K562 (cell line): ENCODE data around the gene P2RX3. TPM values are rescaled to one million over a fixed set of nuclear protein-coding genes. Genes with fewer than 3 reads are reported as not detected.

Source experiments
- ATAC-seq: fragments of 200-7000 bp; cut with Tn5 transposase; 3 replicates; pipeline ENCODE4 v1.9.1; 2020; ENCODE audit warnings: moderate library complexity
- BruUV-seq: library from RNA; stranded (reverse); fragments of 400-500 nt; replicated peaks from 2 replicates; lab custom pipeline; 2021; lab: Mats Ljungman, UMichigan
- CTCF ChIA-PET: fragments of 300-600 bp; formaldehyde crosslinking; extraction: SDS; loops from one replicate; lab custom pipeline; 2021; ENCODE audit warnings: low intra/inter-chr PET ratio; lab: Yijun Ruan, JAX
- POLR2A ChIA-PET: fragments of 300-600, 350-650 bp; sonication (Branson Sonifier 250); formaldehyde crosslinking; extraction: SDS; loops from one replicate; lab custom pipeline; 2021; ENCODE audit warnings: antibody characterized with exemption, inconsistent platforms; lab: Yijun Ruan, JAX
- DNase-seq, 4 experiments: peaks; one replicate each; pipeline versions ENCODE4 v3.0.0 to v3.0.0-alpha.2; 2011 to 2018; ENCODE audit warnings: low spot score in 3 of 4, mixed read lengths in 3 of 4; ENCODE audit errors: extremely low read depth in 1 of 4
- FAIRE-seq: peaks from 2 replicates; lab custom pipeline; 2011; peaks lifted over from hg19 to GRCh38; lab: Jason Lieb, UNC
- H2AFZ ChIP-seq: 2 replicates; pipeline ENCODE4 v1.6.0; 2011; ENCODE audit warnings: low read depth, low read length, control low read depth, inconsistent platforms
- H3K27ac ChIP-seq: fragments of 200-600 bp; 3 replicates; pipeline ENCODE4 v1.8.0; 2011; ENCODE audit warnings: low read depth, mild to moderate bottlenecking, control low read depth, inconsistent platforms, low read length, moderate library complexity, mixed read lengths; ENCODE audit errors: extremely low read depth
- H3K27me3 ChIP-seq, 2 experiments: fragments of 300-600 bp in 1 of 2; 2 replicates in 1 of 2; 3 replicates in 1 of 2; pipeline versions ENCODE4 v1.6.0 to v1.8.0; 2011; ENCODE audit warnings: inconsistent platforms in 2 of 2, low read length in 2 of 2, mild to moderate bottlenecking in 1 of 2, mixed read lengths in 1 of 2, moderate library complexity in 1 of 2; ENCODE audit not compliant: control insufficient read depth in 2 of 2, insufficient read depth in 2 of 2
- H3K36me3 ChIP-seq: fragments of 300-600 bp; 3 replicates; pipeline ENCODE4 v1.8.0; 2011; ENCODE audit warnings: mild to moderate bottlenecking, low read length, inconsistent platforms; ENCODE audit not compliant: control insufficient read depth, insufficient read depth
- H3K4me1 ChIP-seq, 2 experiments: fragments of 200-600 bp in 1 of 2; replicated peaks in 1 of 2; 2 replicates in 1 of 2; 3 replicates in 1 of 2; pipeline versions ENCODE4 v1.5.1 to v1.8.0; 2011; ENCODE audit warnings: inconsistent platforms in 2 of 2, low read length in 2 of 2, mild to moderate bottlenecking in 1 of 2, mixed read lengths in 1 of 2, moderate library complexity in 1 of 2; ENCODE audit not compliant: control insufficient read depth in 2 of 2, insufficient read depth in 2 of 2
- H3K4me2 ChIP-seq: 2 replicates; pipeline ENCODE4 v1.6.1; 2011; ENCODE audit warnings: low read length, control low read depth, inconsistent platforms, mixed read lengths; ENCODE audit not compliant: insufficient read depth
- H3K4me3 ChIP-seq: fragments of 200-600 bp; sonication (generic), shearing (Covaris generic); 2 replicates; pipeline ENCODE4 v1.5.1; 2016; ENCODE audit warnings: control low read depth, inconsistent platforms
- H3K79me2 ChIP-seq: fragments of 200-600 bp; 3 replicates; pipeline ENCODE4 v1.8.0; 2011; ENCODE audit warnings: low read length, inconsistent platforms; ENCODE audit not compliant: control insufficient read depth, insufficient read depth
- H3K9ac ChIP-seq, 2 experiments: 2 replicates each; pipeline versions ENCODE4 v1.6.0 to v1.6.1; 2011; ENCODE audit warnings: low read depth in 2 of 2, low read length in 2 of 2, control low read depth in 1 of 2, inconsistent platforms in 1 of 2, mild to moderate bottlenecking in 1 of 2, mixed read lengths in 1 of 2; ENCODE audit not compliant: insufficient read depth in 1 of 2
- H3K9me1 ChIP-seq: one replicate; pipeline ENCODE4 v1.6.0; 2011; ENCODE audit warnings: inconsistent platforms, mild to moderate bottlenecking, low read length, moderate library complexity; ENCODE audit not compliant: control insufficient read depth, insufficient read depth
- H3K9me3 ChIP-seq: replicated peaks from 2 replicates; pipeline ENCODE4 v1.5.1; 2011; ENCODE audit warnings: low read depth, low read length, inconsistent platforms; ENCODE audit not compliant: control insufficient read depth, insufficient read depth
- H4K20me1 ChIP-seq: replicated peaks from 2 replicates; pipeline ENCODE4 v1.6.1; 2011; ENCODE audit warnings: low read length, inconsistent platforms, mixed read lengths; ENCODE audit not compliant: control insufficient read depth, insufficient read depth
- CEBPZ ChIP-seq: fragments of 150-350 bp; IDR thresholded peaks from 2 replicates; pipeline ENCODE4 v1.6.1; 2014; ENCODE audit warnings: low read depth, mild to moderate bottlenecking, low read length, borderline replicate concordance
- CHD4 ChIP-seq: fragments of 200-600 bp; sonication (generic); IDR thresholded peaks from 3 replicates; pipeline ENCODE4 v1.6.1; 2012; ENCODE audit warnings: low read depth, mild to moderate bottlenecking, mixed read lengths, low read length, inconsistent platforms; ENCODE audit not compliant: insufficient read depth, insufficient replicate concordance, poor library complexity, severe bottlenecking
- ETV6 ChIP-seq, 3 experiments: fragments of 150-350 bp in 1 of 3; sonication (generic) in 1 of 3; formaldehyde crosslinking in 1 of 3; IDR thresholded peaks; 2 replicates each; pipeline versions ENCODE4 v1.6.1 to v1.8.0; 2014 to 2022; ENCODE audit warnings: borderline replicate concordance in 2 of 3, low read depth in 2 of 3, antibody characterized with exemption in 1 of 3, low read length in 1 of 3, mild to moderate bottlenecking in 1 of 3, missing genetic modification reagents in 1 of 3
- FOXA3 ChIP-seq, 2 experiments: fragments of 450-650 bp in 1 of 2; sonication (generic) in 1 of 2; formaldehyde crosslinking; IDR thresholded peaks in 1 of 2; conservative IDR thresholded peaks in 1 of 2; 2 replicates each; pipeline versions ENCODE4 v1.4.0 to v1.8.0; 2020 to 2022; ENCODE audit warnings: mild to moderate bottlenecking in 2 of 2, missing genetic modification reagents in 1 of 2
- GABPB1 ChIP-seq: sonication (generic); formaldehyde crosslinking; IDR thresholded peaks from 2 replicates; pipeline ENCODE4 v1.8.0; 2022; ENCODE audit warnings: mild to moderate bottlenecking, missing genetic modification reagents
- HBP1 ChIP-seq: fragments of 450-650 bp; formaldehyde crosslinking; IDR thresholded peaks from 2 replicates; pipeline ENCODE4 v1.4.0; 2022; ENCODE audit warnings: missing genetic modification characterization
- MCM5 ChIP-seq: fragments of 450-650 bp; IDR thresholded peaks from 2 replicates; pipeline ENCODE4 v1.6.1; 2016; ENCODE audit warnings: low read depth
- ZNF445 ChIP-seq: fragments of 250-450 bp; sonication (Bioruptor Pico); IDR thresholded peaks from 2 replicates; pipeline ENCODE4 v1.4.0; 2020; ENCODE audit warnings: low read depth, mild to moderate bottlenecking, moderate library complexity
- WGBS: fragments of 100-300 bp; shearing (Covaris generic); methylation state at CpG from one replicate; pipeline ENCODE4 v1.1.6; 2016; ENCODE audit warnings: low coverage, mixed read lengths; ENCODE audit not compliant: insufficient coverage; ENCODE audit errors: missing lambda C conversion rate; 5-methylcytosine and 5-hydroxymethylcytosine counted together
- in situ Hi-C: fragments of 300-500 bp; cut with MboI; formaldehyde crosslinking; loops from 4 replicates; pipeline ENCODE4 v1.15.0; 2018; ENCODE audit warnings: inconsistent platforms, mixed read lengths
- intact Hi-C: fragments of 100-400 bp; cut with micrococcal nuclease; formaldehyde crosslinking; loops from 2 replicates; pipeline ENCODE4 v1.14.2; 2022
- polyA plus RNA-seq, 8 experiments: library from polyadenylated mRNA; depleted of rRNA in 4 of 8; stranded (reverse) in 5 of 8; unstranded in 3 of 8; fragments of >200 nt; fragmentation: Nextera tagmentation in 2 of 8; fragmentation: Illumina TruSeq in 1 of 8; extraction: Ambion mirVana in 2 of 8; extraction: Trizol in 1 of 8; gene quantifications; 2 replicates each; pipeline versions ENCODE4 v1.2.1 to v1.2.3, GENCODE V29; 2011 to 2014; ENCODE audit warnings: inconsistent platforms in 1 of 8, missing spikeins in 1 of 8
- total RNA-seq, 7 experiments: library from RNA; depleted of rRNA in 6 of 7; stranded (reverse); fragments of >200 nt in 6 of 7; fragmentation: Illumina TruSeq in 2 of 7; extraction: Trizol in 2 of 7; gene quantifications; 2 replicates each; pipeline versions ENCODE4 v1.2.1 to v1.2.3, GENCODE V29; 2011 to 2021; ENCODE audit warnings: low replicate concordance in 1 of 7

Gene P2RX3
- total and polyA plus RNA-seq, 9 of the 15 experiments (the other 6 are each of a cell fraction or from before 2014, with no cell fraction given), result not detected

GRCh38 chr11:57375490-57375889 lies 37.3 kb downstream of the P2RX3 start:
- Histone ChIP-seq H3K27me3 (peaks cover 6 to 7% of the 10 kb centered on the region in 2 experiments; a peak in 1 of 5 replicates), H3K9ac (no peak overlapping the region), H4K20me1 (no peaks in the 10 kb centered on the region), H3K4me3 (no peak overlapping the region), H3K4me1 (peaks cover 5 to 6% of the 10 kb centered on the region in 2 experiments; a peak in 2 of 5 replicates), H3K79me2 (no peaks in the 10 kb centered on the region), H3K9me1 (no peaks in the 10 kb centered on the region), H3K27ac (no peak overlapping the region), H3K9me3 (no peaks in the 10 kb centered on the region), H3K4me2 (no peak overlapping the region), H3K36me3 (no peaks in the 10 kb centered on the region), H2AFZ (no peak overlapping the region)
- ATAC-seq, result no peak
- DNase-seq, result no peak
- CTCF ChIA-PET, result no interaction called here
- POLR2A ChIA-PET, result no interaction called here
- WGBS, result 41% methylated on average over 2 of the region's 2 CpGs
- in situ Hi-C loops, result no loop called here
- BruUV-seq, result no TSS peak
- intact Hi-C loops, result no loop called here
- TF ChIP-seq ZNF445 (CRISPR knock-in tag), result no peak
- TF ChIP-seq CEBPZ, result no peak
- TF ChIP-seq GABPB1 (CRISPR knock-in tag), result no peak
- TF ChIP-seq ETV6 (IDR thresholded peaks at IDR 0.05; ENCODE audit: borderline replicate concordance in 1 of 2, low read depth in 2 of 2, low read length in 1 of 2), result no peak
- no peak for TF ChIP-seq ETV6 (CRISPR knock-in tag; IDR thresholded peaks at IDR 0.05; ENCODE audit: borderline replicate concordance)
- no peak for TF ChIP-seq FOXA3 (CRISPR knock-in tag; conservative IDR thresholded peaks at IDR 0.05 in 1 of 2, IDR thresholded peaks at IDR 0.05 in 1 of 2)
- TF ChIP-seq MCM5, result no peak
- TF ChIP-seq CHD4, result no peak
- TF ChIP-seq HBP1, result no peak
- no peak for FAIRE-seq
